ENCODE measurements around the gene ZFYVE21. TPM values are rescaled to one million over a fixed set of nuclear protein-coding genes. Genes with fewer than 3 reads are reported as not detected.
A peak's percentile ranks its signal among the peaks of the same experiment; 100 is the strongest.

Gene ZFYVE21
- total RNA-seq, 4 donors from 2014 or later = 151 to 308 (median 224) TPM

DNA sequence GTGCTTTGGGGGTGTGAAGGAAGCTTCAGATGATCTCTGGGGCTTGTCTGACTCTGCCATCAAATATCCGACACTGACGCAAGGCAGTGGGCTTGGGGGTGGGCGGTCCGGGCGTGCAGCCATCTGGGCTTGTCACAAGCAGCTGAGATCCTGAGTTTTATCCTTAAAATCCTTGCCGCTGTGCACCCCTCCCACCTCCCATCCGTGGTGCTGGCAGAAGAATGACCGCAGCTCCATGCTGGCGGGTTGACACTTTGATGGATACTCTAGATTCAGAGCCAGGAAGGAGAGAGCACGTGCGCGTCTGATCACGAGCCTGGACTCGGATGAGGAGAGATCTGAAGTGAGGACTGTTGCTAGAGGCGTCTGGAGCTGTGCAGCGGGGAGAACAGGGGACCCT, 3.0 kb downstream of the ZFYVE21 start:
- no peak for DNase-seq (ENCODE audit: low spot score in 2 of 2)
- peak overlapping the region in 3 of 4 donors; percentile 4 to 95 (median 32) for H3K27ac ChIP-seq
- peaks cover 0 to 83% (median 36%) of the 10 kb centered on the region in 4 donors for H3K4me1 ChIP-seq

DNA sequence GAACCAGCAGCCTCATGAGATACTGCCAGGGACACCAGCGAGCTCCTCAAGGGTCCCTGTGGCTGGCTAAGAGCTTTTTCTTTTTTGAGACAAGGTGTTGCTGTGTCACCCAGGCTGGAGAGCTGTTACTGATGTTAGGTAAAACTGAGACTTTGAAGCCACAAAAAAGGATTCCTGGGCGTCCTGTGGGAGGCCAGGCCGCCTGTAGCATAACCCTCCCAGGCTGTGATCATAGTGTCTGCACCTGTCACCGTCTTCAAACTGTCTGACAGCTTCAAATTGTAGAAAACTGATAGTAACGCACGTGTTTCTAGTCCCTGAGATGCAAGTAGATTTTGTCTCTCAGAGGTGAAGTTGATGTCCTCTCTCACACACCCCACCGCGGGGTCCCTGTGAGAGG, 4.1 kb downstream of the ZFYVE21 start:
- no peak for DNase-seq (ENCODE audit: low spot score in 2 of 2)
- peak overlapping the region in 1 of 4 donors; percentile 95 for H3K27ac ChIP-seq
- no peaks in the 10 kb centered on the region for H3K27me3 ChIP-seq
- TF ChIP-seq, protein P1, sequence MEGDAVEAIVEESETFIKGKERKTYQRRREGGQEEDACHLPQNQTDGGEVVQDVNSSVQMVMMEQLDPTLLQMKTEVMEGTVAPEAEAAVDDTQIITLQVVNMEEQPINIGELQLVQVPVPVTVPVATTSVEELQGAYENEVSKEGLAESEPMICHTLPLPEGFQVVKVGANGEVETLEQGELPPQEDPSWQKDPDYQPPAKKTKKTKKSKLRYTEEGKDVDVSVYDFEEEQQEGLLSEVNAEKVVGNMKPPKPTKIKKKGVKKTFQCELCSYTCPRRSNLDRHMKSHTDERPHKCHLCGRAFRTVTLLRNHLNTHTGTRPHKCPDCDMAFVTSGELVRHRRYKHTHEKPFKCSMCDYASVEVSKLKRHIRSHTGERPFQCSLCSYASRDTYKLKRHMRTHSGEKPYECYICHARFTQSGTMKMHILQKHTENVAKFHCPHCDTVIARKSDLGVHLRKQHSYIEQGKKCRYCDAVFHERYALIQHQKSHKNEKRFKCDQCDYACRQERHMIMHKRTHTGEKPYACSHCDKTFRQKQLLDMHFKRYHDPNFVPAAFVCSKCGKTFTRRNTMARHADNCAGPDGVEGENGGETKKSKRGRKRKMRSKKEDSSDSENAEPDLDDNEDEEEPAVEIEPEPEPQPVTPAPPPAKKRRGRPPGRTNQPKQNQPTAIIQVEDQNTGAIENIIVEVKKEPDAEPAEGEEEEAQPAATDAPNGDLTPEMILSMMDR (IDR thresholded peaks at IDR 0.05) = no peak
- TF ChIP-seq EP300 (IDR thresholded peaks at IDR 0.05) (no peak), POLR2A (IDR thresholded peaks at IDR 0.05) (no peak)
- H3K4me1 ChIP-seq = peaks cover 0 to 84% (median 43%) of the 10 kb centered on the region in 4 donors
- no peaks in the 10 kb centered on the region for H3K36me3 ChIP-seq
- H3K9me3 ChIP-seq = no peaks in the 10 kb centered on the region
- 90 to 91% methylated on average over 8 of the region's 8 CpGs for WGBS, 2 donors
- H3K4me3 ChIP-seq = no peak overlapping the region

More for the DNA sequence above, 3.0 kb downstream of the ZFYVE21 start:
- H3K4me3 ChIP-seq = no peak overlapping the region
- no peaks in the 10 kb centered on the region for H3K36me3 ChIP-seq
- TF ChIP-seq, protein P1 (IDR thresholded peaks at IDR 0.05) = no peak
- TF ChIP-seq EP300 (IDR thresholded peaks at IDR 0.05) = peak in 1 of 2 donors; percentile 46
- no peaks in the 10 kb centered on the region for H3K9me3 ChIP-seq
- no peaks in the 10 kb centered on the region for H3K27me3 ChIP-seq
- WGBS, 2 donors = 46 to 73% methylated on average over 16 of the region's 16 CpGs

DNA sequence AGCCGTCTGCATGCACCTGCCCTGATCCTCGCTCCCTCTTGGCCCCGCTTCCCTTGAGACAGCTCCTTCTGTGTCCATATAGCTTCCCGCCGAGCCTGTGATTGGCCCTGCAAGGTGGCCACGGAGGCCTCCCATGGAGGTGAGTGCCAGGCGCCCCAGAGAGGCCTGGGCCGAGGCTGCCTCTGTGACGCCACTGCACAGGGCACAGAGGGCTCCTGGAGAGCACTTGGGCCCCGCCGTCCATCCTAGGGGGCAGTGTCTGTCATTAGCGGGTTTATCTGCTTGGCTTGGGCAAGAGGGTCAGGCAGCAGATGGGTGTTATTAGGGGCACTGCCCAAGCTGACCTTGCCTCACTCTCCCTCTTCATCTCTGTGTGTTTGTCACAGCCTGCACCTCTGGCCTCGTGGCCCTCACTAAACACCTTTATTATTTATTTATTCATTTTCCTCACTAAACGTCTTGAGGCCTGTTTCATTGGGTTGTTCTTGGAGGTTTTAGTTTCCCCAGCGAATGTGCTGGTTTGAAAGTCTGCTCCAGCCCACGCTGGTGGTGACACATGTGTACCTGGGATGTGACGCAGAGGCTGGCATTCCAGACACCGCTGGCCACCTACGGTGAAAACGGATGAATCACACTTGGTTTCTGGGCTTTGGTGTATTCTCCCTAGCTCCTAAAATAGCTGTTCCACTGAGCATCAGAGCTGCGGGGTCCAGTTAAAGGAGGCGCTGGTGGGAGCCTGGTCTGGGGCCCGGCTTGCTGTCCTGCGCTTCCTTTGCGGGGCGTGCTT, 5.9 kb downstream of the ZFYVE21 start:
- TF ChIP-seq, protein P1 (IDR thresholded peaks at IDR 0.05) = no peak
- no peak for TF ChIP-seq POLR2A (IDR thresholded peaks at IDR 0.05)
- no peak for TF ChIP-seq EP300 (IDR thresholded peaks at IDR 0.05)
- Histone ChIP-seq H3K36me3 (peaks cover 0 to 8% (median 0%) of the 10 kb centered on the region in 3 donors), H3K4me1 (peaks cover 0 to 95% (median 42%) of the 10 kb centered on the region in 4 donors), H3K4me3 (no peak overlapping the region), H3K27ac (peak overlapping the region in 2 of 4 donors; percentile 17 to 91), H3K27me3 (no peaks in the 10 kb centered on the region), H3K9me3 (no peaks in the 10 kb centered on the region)
- WGBS, 2 donors = 88 to 89% methylated on average over 25 to 26 of the region's 26 CpGs
- no peak for DNase-seq (ENCODE audit: low spot score in 2 of 2)

DNA sequence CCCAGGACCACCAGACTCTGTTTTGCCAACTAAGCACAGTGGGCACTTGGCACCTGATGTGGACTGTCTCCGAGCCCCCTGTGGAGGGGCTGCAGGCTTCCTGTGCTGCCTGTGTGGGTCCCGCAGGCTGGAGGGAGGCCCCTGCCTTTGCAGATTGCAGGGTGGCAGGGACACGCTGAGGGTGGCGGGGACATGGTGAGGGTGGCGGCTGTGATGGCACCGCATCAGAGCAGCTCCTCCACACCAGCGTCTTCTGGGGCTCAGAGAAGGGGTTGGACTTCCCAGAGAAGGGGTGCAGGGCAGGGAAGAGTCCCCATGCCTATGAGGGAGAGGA, 8.1 kb downstream of the ZFYVE21 start:
- TF ChIP-seq, protein P1 (IDR thresholded peaks at IDR 0.05) = no peak
- TF ChIP-seq EP300 (IDR thresholded peaks at IDR 0.05) (no peak), POLR2A (IDR thresholded peaks at IDR 0.05) (no peak)
- H3K4me3 ChIP-seq = peak overlapping the region in 1 of 4 donors; percentile 25
- no peaks in the 10 kb centered on the region for H3K27me3 ChIP-seq
- no peak for DNase-seq (ENCODE audit: low spot score in 2 of 2)
- H3K4me1 ChIP-seq = peaks cover 0 to 73% (median 25%) of the 10 kb centered on the region in 4 donors
- H3K36me3 ChIP-seq = peaks cover 0 to 28% (median 0%) of the 10 kb centered on the region in 3 donors
- H3K27ac ChIP-seq = peak overlapping the region; percentile 71 to 91 (median 81)
- WGBS, 2 donors = 59 to 70% methylated on average over 5 to 7 of the region's 7 CpGs
- no peaks in the 10 kb centered on the region for H3K9me3 ChIP-seq

DNA sequence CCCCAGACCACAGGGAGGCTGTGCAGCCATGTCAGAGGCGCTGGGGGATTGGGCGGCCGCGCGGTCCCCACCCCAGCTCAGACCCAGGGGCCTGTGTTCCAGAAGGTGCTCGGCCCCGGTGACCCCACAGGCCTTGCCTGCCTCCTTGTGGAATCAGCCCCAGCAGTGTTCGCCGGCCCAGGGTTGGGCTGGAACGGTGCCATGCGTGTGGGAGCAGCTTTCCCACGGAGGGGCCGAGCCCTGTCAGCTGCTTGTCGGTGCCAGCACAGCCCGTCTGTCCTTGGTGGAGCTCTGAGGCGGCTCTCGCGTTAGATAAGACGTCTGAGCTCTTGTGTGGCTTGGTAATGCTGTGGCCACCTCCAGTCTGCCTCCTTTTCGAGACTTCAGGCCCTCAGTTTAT, 8.5 kb downstream of the ZFYVE21 start:
- H3K27ac ChIP-seq = peak overlapping the region; percentile 71 to 91 (median 81)
- H3K27me3 ChIP-seq = no peaks in the 10 kb centered on the region

More for the DNA sequence above, 8.5 kb downstream of the ZFYVE21 start:
- H3K4me1 ChIP-seq = peaks cover 0 to 69% (median 23%) of the 10 kb centered on the region in 4 donors
- DNase-seq (ENCODE audit: low spot score in 2 of 2) = peak; percentile 46 to 60
- H3K9me3 ChIP-seq = no peaks in the 10 kb centered on the region
- peak overlapping the region in 1 of 4 donors; percentile 25 for H3K4me3 ChIP-seq
- TF ChIP-seq, protein P1 (IDR thresholded peaks at IDR 0.05) = peak in 2 of 5 experiments; percentile 26 to 56
- TF ChIP-seq EP300 (IDR thresholded peaks at IDR 0.05) (peak in 1 of 2 donors; percentile 64), POLR2A (IDR thresholded peaks at IDR 0.05) (no peak)
- peaks cover 0 to 32% (median 0%) of the 10 kb centered on the region in 3 donors for H3K36me3 ChIP-seq
- 35 to 50% methylated on average over 15 to 20 of the region's 20 CpGs for WGBS, 2 donors
